Activated T-cell treated with anti-CD3 and anti-CD28 coated beads for 24 hours (primary cell): ENCODE results near the gene CPSF3.
"Not testable (repeated sequence)": the region's sequence is repeated elsewhere in the genome, so short reads cannot be mapped to it uniquely, and the experiment has no call there.

Experiments used
- DNase-seq: peaks from one replicate; pipeline ENCODE4 v3.0.0-alpha.2; 2020; ENCODE audit warnings: low read depth

Gene CPSF3

GRCh38 chr2:9394816-9395215 lies 28.6 kb upstream of the CPSF3 start:
- no peak for DNase-seq

GRCh38 chr2:9397201-9397600 lies 26.3 kb upstream of the CPSF3 start:
- DNase-seq = no peak

GRCh38 chr2:9398251-9398650 lies 25.2 kb upstream of the CPSF3 start:
- DNase-seq = not testable (repeated sequence)

GRCh38 chr2:9398881-9399780 lies 24.3 kb upstream of the CPSF3 start:
- no peak for DNase-seq

GRCh38 chr2:9400268-9401058 lies 23.0 kb upstream of the CPSF3 start:
- no peak for DNase-seq

- no peak for DNase-seq
Measured at GRCh38 chr2:9401059-9401547, 22.4 kb upstream of the CPSF3 start.

GRCh38 chr2:9401646-9402371 lies 21.6 kb upstream of the CPSF3 start:
- DNase-seq = no peak

GRCh38 chr2:9403924-9404323 lies 19.5 kb upstream of the CPSF3 start:
- no peak for DNase-seq

GRCh38 chr2:9404451-9404850 lies 19.0 kb upstream of the CPSF3 start:
- DNase-seq = no peak

- DNase-seq = no peak
Measured at GRCh38 chr2:9405636-9406035, 17.8 kb upstream of the CPSF3 start.

- DNase-seq = no peak
Measured at GRCh38 chr2:9406529-9407362, 16.7 kb upstream of the CPSF3 start.

- DNase-seq = no peak
Measured at GRCh38 chr2:9407363-9407811, 16.1 kb upstream of the CPSF3 start.

GRCh38 chr2:9408641-9409151 lies 14.8 kb upstream of the CPSF3 start:
- no peak for DNase-seq

- no peak for DNase-seq
Measured at GRCh38 chr2:9410108-9410507, 13.3 kb upstream of the CPSF3 start.

GRCh38 chr2:9412781-9413180 lies 10.7 kb upstream of the CPSF3 start:
- DNase-seq = no peak

GRCh38 chr2:9415516-9416169 lies 7.8 kb upstream of the CPSF3 start:
- no peak for DNase-seq

GRCh38 chr2:9416267-9416961 lies 7.0 kb upstream of the CPSF3 start:
- DNase-seq = no peak

GRCh38 chr2:9416962-9417316 lies 6.5 kb upstream of the CPSF3 start:
- no peak for DNase-seq

GRCh38 chr2:9417725-9418124 lies 5.7 kb upstream of the CPSF3 start:
- DNase-seq = no peak

GRCh38 chr2:9418746-9419145 lies 4.7 kb upstream of the CPSF3 start:
- DNase-seq = no peak
